Ishikawa (cell line): ENCODE results near the gene CACNA1G.

Source experiments
- CEBPB ChIP-seq: IDR thresholded peaks from 2 replicates; pipeline ENCODE4 v1.6.1; 2012
- FOXM1 ChIP-seq: IDR thresholded peaks from 2 replicates; pipeline ENCODE4 v1.6.1; 2012; ENCODE audit warnings: low read depth, borderline replicate concordance
- YY1 ChIP-seq: IDR thresholded peaks from 2 replicates; pipeline ENCODE4 v1.6.1; 2012; ENCODE audit warnings: low read depth

DNA sequence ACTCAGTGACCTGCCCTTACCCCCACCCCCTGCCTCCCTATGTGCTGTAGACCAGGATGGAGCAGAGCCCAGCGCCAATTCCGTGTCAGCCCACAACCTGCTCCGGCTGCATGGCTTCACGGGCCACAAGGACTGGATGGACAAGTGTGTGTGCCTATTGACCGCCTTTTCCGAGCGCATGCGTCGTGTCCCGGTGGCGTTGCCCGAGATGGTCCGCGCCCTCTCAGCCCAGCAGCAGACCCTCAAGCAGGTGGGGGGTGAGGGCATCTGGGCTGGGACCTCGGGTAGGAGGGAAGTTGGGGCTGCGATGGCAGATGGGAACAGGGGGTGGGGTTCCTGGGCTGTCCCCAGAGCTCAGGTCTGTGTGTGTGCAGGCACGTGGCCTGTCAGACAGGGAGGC, 6.3 kb upstream of the CACNA1G start:
- no peak for TF ChIP-seq FOXM1
- TF ChIP-seq CEBPB: no peak
- TF ChIP-seq YY1: no peak
